Measurements from ENCODE around the gene TBATA. TPM values are rescaled to one million over a fixed set of nuclear protein-coding genes. Genes with fewer than 3 reads are reported as not detected.

TBATA gene
- total RNA-seq, 1 donor from 2014 or later: not detected

Other genes with a start within 250 kb of the TBATA start
- 67.7 and 69.6 TPM in 2 replicates for gene PRF1, start 182.6 kb downstream of the TBATA start, total RNA-seq
- 0.39 and 0.46 TPM in 2 replicates for gene ADAMTS14, start 112.9 kb downstream of the TBATA start, total RNA-seq
- gene SGPL1, start 30.6 kb upstream of the TBATA start, total RNA-seq: 124 and 139 TPM in 2 replicates
- 72.0 and 73.8 TPM in 2 replicates for gene PCBD1, start 103.2 kb upstream of the TBATA start, total RNA-seq

All from activated T-helper 2 cell treated with anti-CD3 and anti-CD28 coated beads, Interferon-gamma antibody, Interleukin-2, Interleukin-4, amounts not matched to agents 10 μg/mL and 5 μg/mL and 100 μg/mL, durations not matched to agents 14 hours and 24 hours and 36 hours (primary cell).